Measurements from ENCODE around the gene TEX28.
"Not testable (repeated sequence)": the region's sequence is repeated elsewhere in the genome, so short reads cannot be mapped to it uniquely, and the experiment has no call there.

Gene TEX28, protein sequence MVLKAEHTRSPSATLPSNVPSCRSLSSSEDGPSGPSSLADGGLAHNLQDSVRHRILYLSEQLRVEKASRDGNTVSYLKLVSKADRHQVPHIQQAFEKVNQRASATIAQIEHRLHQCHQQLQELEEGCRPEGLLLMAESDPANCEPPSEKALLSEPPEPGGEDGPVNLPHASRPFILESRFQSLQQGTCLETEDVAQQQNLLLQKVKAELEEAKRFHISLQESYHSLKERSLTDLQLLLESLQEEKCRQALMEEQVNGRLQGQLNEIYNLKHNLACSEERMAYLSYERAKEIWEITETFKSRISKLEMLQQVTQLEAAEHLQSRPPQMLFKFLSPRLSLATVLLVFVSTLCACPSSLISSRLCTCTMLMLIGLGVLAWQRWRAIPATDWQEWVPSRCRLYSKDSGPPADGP

GRCh38 chrX:154294791-154295574, at the start of gene TEX28:
TSS of gene TEX28 (minus strand) at chrX:154295124. CDS start at chrX:154292117, 3,007 bp downstream.
- DNase-seq (ENCODE audit: low spot score), result no peak

DNA sequence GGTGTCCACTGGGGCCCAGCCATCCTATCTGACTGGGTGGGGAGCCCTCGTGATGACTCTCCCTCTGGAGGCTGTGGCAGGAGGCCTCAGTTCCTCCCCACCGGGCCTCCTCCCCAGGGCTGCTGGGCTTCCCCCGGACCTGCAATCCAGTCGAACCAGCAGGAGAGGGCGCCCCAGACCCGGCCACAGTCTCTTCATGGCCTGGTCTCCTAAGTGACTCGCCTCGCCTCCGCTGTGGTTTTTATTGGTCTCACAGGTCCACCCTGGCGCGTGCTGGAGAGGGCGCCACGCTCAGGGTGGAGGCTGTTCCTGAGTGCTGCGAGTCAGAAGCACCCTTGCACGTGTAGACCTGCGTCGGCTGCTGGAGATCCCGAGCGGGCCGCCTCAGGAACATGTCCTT, 48.7 kb upstream of the TEX28 start:
- DNase-seq (ENCODE audit: low spot score), result not testable (repeated sequence)

GRCh38 chrX:154343063-154343462, 48.1 kb upstream of the TEX28 start:
- DNase-seq (ENCODE audit: low spot score), result not testable (repeated sequence)

GRCh38 chrX:154341399-154342298, 46.7 kb upstream of the TEX28 start:
- DNase-seq (ENCODE audit: low spot score), result not testable (repeated sequence)

GRCh38 chrX:154334496-154334895, 39.6 kb upstream of the TEX28 start:
- DNase-seq (ENCODE audit: low spot score), result no peak

- DNase-seq (ENCODE audit: low spot score), result no peak
Observed at GRCh38 chrX:154333837-154334271, 38.9 kb upstream of the TEX28 start.

GRCh38 chrX:154333116-154333515, 38.2 kb upstream of the TEX28 start:
- DNase-seq (ENCODE audit: low spot score), result no peak

- DNase-seq (ENCODE audit: low spot score), result no peak
Observed at GRCh38 chrX:154332561-154332960, 37.6 kb upstream of the TEX28 start.

- no peak for DNase-seq (ENCODE audit: low spot score)
Observed at GRCh38 chrX:154329294-154329693, 34.4 kb upstream of the TEX28 start.

DNA sequence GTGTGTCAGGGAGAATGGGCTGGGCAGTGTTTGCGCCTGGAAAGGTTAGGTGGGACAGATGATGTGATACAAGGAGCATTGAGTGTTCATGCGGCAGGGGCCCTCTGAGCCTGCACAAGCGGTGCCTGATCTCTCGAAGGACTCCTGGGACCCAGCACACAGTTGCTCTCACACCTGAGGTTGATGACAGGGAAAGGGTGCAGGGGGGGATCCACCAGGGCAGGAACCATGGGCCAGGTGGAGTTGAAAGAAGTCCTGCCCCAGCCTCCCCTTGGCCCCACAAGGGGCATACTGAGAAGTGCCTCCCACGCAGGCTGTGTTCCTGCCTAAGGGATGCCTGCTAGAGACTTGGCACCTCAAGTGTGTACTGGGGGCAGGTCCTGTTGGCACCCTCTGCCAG, 33.7 kb upstream of the TEX28 start:
- no peak for DNase-seq (ENCODE audit: low spot score)

GRCh38 chrX:154327038-154327820, 32.3 kb upstream of the TEX28 start:
- no peak for DNase-seq (ENCODE audit: low spot score)

DNA sequence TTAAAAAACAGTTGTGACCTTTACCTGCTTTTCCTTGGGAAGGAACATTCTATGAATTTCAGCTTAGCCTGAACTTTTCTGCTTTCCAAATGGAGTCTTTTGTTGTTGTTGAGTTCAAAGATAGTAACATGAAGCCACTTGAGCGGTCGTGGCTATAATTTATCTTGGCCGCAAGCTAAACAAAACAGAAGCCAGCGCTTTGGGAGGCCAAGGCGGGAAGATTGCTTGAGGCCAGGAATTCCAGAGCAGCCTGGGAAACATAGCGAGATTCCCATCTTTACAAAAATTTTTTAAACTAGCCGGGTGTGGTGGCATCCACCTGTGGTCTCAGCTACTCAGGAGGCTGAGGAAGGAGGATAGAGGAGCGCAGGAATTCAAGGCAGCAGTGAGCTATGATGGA, 30.6 kb upstream of the TEX28 start:
- DNase-seq (ENCODE audit: low spot score), result no peak

GRCh38 chrX:154323537-154323936, 28.6 kb upstream of the TEX28 start:
- no peak for DNase-seq (ENCODE audit: low spot score)

GRCh38 chrX:154322890-154323289, 28.0 kb upstream of the TEX28 start:
- no peak for DNase-seq (ENCODE audit: low spot score)

GRCh38 chrX:154321594-154321993, 26.7 kb upstream of the TEX28 start:
- DNase-seq (ENCODE audit: low spot score), result no peak

GRCh38 chrX:154321152-154321551, 26.2 kb upstream of the TEX28 start:
- no peak for DNase-seq (ENCODE audit: low spot score)

GRCh38 chrX:154320406-154320805, 25.5 kb upstream of the TEX28 start:
- no peak for DNase-seq (ENCODE audit: low spot score)

- DNase-seq (ENCODE audit: low spot score), result peak; percentile 5
Observed at GRCh38 chrX:154317391-154317995, 22.6 kb upstream of the TEX28 start.

GRCh38 chrX:154315416-154315815, 20.5 kb upstream of the TEX28 start:
- no peak for DNase-seq (ENCODE audit: low spot score)

DNA sequence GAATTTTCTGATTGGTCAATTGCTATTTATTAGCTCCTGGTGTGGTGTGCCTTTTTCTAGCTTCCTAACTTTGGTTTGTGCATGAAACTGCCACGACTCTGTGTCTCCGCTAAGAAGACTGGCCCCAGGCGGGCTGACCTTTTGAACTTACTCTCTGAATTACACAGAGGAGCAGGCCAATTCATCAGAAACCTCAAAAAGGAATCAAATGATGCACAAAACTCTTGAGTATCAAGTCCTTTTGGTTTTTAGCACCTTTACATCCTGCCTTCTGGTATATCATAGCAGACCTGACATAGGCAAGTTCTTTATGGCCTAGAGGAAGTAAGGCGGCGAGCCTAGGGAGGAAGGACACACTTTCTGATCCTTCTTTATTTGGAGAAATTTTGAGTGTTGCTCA, 18.2 kb upstream of the TEX28 start:
- DNase-seq (ENCODE audit: low spot score), result peak; percentile 56

DNA sequence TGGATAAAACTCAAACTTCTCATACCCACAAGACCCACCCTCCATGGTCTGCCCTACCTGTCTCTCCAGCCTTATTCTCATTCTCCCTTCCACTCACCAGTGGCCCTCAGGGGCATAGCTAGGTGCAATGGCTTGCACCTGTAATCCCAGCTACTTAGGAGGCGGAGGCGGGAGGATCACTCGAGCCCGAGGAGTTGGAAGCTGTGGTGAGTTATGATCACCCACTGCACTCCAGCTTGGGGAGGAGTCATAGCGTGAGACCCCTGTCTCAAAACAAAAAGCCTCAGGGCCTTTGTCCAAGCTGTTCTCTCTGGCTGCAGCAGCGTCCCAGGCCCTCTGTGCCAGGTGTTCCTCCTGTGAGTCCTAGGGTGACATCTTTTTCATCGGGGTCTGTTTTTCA, 17.2 kb upstream of the TEX28 start:
- no peak for DNase-seq (ENCODE audit: low spot score)
